ENCODE data around the gene NDEL1. TPM values are rescaled to one million over a fixed set of nuclear protein-coding genes. Genes with fewer than 3 reads are reported as not detected.

NDEL1 gene
- total RNA-seq, 1 experiment from 2014 or later, result 39.2 TPM

DNA sequence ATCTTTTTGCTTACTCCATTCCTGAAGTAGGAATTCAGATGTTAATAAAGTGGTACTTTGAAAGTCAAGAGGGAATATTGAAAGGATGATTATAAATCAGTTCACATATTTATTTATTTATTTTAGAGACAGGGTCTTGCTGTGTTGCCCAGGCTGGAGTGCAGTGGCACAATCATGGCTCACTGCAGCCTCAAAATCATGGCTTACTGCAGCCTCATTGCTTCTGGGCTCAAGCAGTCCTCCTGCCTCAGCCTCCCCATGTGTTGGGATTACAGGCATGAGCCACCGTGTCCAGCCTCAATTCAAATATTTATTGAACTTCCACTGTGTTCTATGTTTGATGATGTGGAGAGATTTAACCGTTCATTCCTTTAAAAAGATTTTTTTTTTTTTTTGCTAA lies 6.6 kb downstream of the NDEL1 start (continued):
- no peak for TF ChIP-seq TCF7L2 (IDR thresholded peaks at IDR 0.05; ENCODE audit: borderline replicate concordance, extremely low read depth, insufficient read depth, insufficient read length)
- TF ChIP-seq JUND (IDR thresholded peaks at IDR 0.05), result no peak

DNA sequence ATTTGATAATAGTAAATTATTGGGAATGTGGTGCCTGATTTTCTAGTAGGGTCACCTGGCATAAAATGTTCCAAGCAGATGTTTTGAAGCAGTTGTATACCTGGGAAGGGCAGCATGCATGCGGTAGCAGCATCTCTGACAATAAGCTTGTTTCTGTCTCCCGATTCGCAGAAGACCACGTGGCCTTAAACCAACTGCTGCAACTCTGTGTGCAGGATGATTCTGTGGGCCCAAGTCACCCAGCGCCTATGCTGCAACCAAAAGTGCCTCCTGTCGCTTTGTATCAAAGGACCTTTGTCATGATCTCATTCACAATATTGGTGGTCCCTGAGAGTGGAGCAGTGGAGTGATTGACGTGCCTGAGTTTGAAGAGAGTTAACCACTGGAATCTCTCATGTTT lies 8.1 kb downstream of the NDEL1 start:
- Histone ChIP-seq H3K36me3 (ENCODE audit: control insufficient read depth in 1 of 2, insufficient read depth in 2 of 2, low read length in 2 of 2) (peaks cover 27 to 38% of the 10 kb centered on the region in 2 experiments), H3K27ac (ENCODE audit: low read depth, low read length) (no peak overlapping the region), H3K9ac (ENCODE audit: low read length) (no peak overlapping the region), H3K27me3 (ENCODE audit: insufficient read depth, low read length) (no peaks in the 10 kb centered on the region), H3K79me2 (ENCODE audit: insufficient read depth, low read length) (peaks cover 77% of the 10 kb centered on the region), H4K20me1 (ENCODE audit: insufficient read depth) (peaks cover 8% of the 10 kb centered on the region; the same call in 1 of the 2 replicates), H3K9me2 (ENCODE audit: insufficient read depth) (no peaks in the 10 kb centered on the region), H3K4me1 (ENCODE audit: control insufficient read depth in 1 of 2, insufficient read depth in 2 of 2, low read length in 2 of 2) (no peaks in the 10 kb centered on the region), H2AFZ (ENCODE audit: low read depth, low read length, poor library complexity, severe bottlenecking) (no peak overlapping the region), H3K4me3 (replicated peaks in 1 of 2; ENCODE audit: low read depth in 1 of 2, low read length in 2 of 2) (no peak overlapping the region), H3K9me3 (ENCODE audit: control insufficient read depth in 1 of 2, insufficient read depth in 1 of 2, low read depth in 1 of 2, low read length in 2 of 2) (no peaks in the 10 kb centered on the region), H3K4me2 (ENCODE audit: low read length) (no peak overlapping the region)
- POLR2A ChIA-PET, result no interaction called here
- DNase-seq (ENCODE audit: low read depth, low spot score) (no peak), ATAC-seq (no peak)
- RAD21 ChIA-PET (ENCODE audit: low non-redundant PET in 1 of 2, low total read pairs in 2 of 2, uncharacterized antibody in 2 of 2, unreplicated experiment in 2 of 2), result no interaction called here
- intact Hi-C loops (cut with micrococcal nuclease), result no loop called here
- BruUV-seq (replicated peaks), result no TSS peak
- no peak for TF ChIP-seq POLR2AphosphoS5 (IDR thresholded peaks at IDR 0.05; ENCODE audit: low read depth, low read length)
- TF ChIP-seq, protein P1, sequence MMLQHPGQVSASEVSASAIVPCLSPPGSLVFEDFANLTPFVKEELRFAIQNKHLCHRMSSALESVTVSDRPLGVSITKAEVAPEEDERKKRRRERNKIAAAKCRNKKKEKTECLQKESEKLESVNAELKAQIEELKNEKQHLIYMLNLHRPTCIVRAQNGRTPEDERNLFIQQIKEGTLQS (IDR thresholded peaks at IDR 0.05), result no peak
- no peak for TF ChIP-seq SRF (IDR thresholded peaks at IDR 0.05; ENCODE audit: low read depth)
- TF ChIP-seq POLR2A (IDR thresholded peaks at IDR 0.05; ENCODE audit: borderline replicate concordance, extremely low read depth, insufficient read depth, insufficient read length), result no peak
- no peak for TF ChIP-seq TCF7L2 (IDR thresholded peaks at IDR 0.05; ENCODE audit: borderline replicate concordance, extremely low read depth, insufficient read depth, insufficient read length)
- TF ChIP-seq, protein P2, sequence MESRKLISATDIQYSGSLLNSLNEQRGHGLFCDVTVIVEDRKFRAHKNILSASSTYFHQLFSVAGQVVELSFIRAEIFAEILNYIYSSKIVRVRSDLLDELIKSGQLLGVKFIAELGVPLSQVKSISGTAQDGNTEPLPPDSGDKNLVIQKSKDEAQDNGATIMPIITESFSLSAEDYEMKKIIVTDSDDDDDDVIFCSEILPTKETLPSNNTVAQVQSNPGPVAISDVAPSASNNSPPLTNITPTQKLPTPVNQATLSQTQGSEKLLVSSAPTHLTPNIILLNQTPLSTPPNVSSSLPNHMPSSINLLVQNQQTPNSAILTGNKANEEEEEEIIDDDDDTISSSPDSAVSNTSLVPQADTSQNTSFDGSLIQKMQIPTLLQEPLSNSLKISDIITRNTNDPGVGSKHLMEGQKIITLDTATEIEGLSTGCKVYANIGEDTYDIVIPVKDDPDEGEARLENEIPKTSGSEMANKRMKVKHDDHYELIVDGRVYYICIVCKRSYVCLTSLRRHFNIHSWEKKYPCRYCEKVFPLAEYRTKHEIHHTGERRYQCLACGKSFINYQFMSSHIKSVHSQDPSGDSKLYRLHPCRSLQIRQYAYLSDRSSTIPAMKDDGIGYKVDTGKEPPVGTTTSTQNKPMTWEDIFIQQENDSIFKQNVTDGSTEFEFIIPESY (IDR thresholded peaks at IDR 0.05; ENCODE audit: extremely low read depth, insufficient replicate concordance, low read length), result no peak
- no peak for TF ChIP-seq CBX3 (IDR thresholded peaks at IDR 0.05; ENCODE audit: low read depth)
- no peak for TF ChIP-seq YY1 (IDR thresholded peaks at IDR 0.05; ENCODE audit: extremely low read depth, insufficient replicate concordance, low read depth, low read length)
- no peak for TF ChIP-seq SP1 (IDR thresholded peaks at IDR 0.05; ENCODE audit: low read depth)
- no peak for TF ChIP-seq MAX (IDR thresholded peaks at IDR 0.05)
- no peak for TF ChIP-seq RAD21 (IDR thresholded peaks at IDR 0.05; ENCODE audit: low read depth)
- no peak for TF ChIP-seq EZH2phosphoT487 (IDR thresholded peaks at IDR 0.05; ENCODE audit: borderline replicate concordance)
- no peak for TF ChIP-seq EZH2 (IDR thresholded peaks at IDR 0.05)
- CTCF ChIA-PET, result no interaction called here

Data from HCT116 (cell line).